Uterus (tissue), 2 donors: Measurements from ENCODE around the gene MIP.

ENCODE experiments used
- POLR2A ChIP-seq, 2 donors: fragments of 450-650 bp; IDR thresholded peaks; one replicate each; pipeline ENCODE4 v1.6.1; 2016; ENCODE audit warnings: antibody characterized with exemption in 2 of 2, mild to moderate bottlenecking in 1 of 2, moderate library complexity in 1 of 2
- TF ChIP-seq, protein P1 (sequence below), 4 experiments: fragments of 200-600 bp in 2 of 4; fragments of 450-650 bp in 2 of 4; sonication (generic) in 2 of 4; IDR thresholded peaks; one replicate each; pipeline ENCODE4 v1.5.1; 2016 to 2019; ENCODE audit warnings: antibody characterized with exemption in 4 of 4, mild to moderate bottlenecking in 2 of 4, moderate library complexity in 1 of 4

DNA sequence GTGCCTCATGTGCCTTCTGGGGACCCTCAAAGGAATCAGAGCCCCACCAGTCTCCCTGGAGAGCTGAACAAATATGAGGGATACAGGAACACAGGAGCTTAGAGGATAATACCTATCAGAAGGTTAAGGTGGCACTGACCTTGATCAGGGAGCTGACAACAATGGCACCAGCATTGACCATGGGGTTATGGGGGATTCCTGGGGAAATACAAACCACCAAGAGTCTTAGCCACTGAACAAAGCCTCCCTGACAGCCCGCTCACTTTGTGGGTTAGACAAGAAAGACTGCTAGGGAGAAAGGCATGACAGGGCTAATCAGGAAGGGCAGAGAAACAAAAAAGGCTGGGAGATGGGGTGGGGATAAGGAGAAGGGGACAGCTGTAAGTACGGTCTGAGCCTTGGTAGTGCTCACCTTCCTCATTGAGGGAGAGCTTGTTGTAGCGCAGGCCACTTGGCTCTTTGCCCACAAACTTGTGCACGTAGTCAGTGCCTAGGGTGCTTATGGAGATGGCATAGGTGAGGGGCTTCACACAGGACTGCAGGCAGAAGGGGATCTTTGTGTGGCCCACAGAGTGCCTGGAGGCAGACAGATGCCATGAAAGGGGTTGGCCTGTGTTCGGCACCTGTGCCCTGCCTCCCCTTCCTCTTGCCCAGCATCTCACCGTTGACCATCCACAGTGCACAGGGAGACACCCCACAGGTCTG is 23.2 kb upstream of the MIP start:
- no peak for TF ChIP-seq POLR2A (IDR thresholded peaks at IDR 0.05)
- TF ChIP-seq, protein P1, sequence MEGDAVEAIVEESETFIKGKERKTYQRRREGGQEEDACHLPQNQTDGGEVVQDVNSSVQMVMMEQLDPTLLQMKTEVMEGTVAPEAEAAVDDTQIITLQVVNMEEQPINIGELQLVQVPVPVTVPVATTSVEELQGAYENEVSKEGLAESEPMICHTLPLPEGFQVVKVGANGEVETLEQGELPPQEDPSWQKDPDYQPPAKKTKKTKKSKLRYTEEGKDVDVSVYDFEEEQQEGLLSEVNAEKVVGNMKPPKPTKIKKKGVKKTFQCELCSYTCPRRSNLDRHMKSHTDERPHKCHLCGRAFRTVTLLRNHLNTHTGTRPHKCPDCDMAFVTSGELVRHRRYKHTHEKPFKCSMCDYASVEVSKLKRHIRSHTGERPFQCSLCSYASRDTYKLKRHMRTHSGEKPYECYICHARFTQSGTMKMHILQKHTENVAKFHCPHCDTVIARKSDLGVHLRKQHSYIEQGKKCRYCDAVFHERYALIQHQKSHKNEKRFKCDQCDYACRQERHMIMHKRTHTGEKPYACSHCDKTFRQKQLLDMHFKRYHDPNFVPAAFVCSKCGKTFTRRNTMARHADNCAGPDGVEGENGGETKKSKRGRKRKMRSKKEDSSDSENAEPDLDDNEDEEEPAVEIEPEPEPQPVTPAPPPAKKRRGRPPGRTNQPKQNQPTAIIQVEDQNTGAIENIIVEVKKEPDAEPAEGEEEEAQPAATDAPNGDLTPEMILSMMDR (IDR thresholded peaks at IDR 0.05), result no peak
